Upper lobe of right lung (tissue), 1 donor: Measurements from ENCODE around the gene TMEM213. TPM values are rescaled to one million over a fixed set of nuclear protein-coding genes. Genes with fewer than 3 reads are reported as not detected.
"Not testable (repeated sequence)": the region's sequence is repeated elsewhere in the genome, so short reads cannot be mapped to it uniquely, and the experiment has no call there.

ENCODE experiments used
- ATAC-seq: fragments of 200-7000 bp; cut with Tn5 transposase; one replicate; pipeline ENCODE4 v1.9.1; 2020; ENCODE audit warnings: mild to moderate bottlenecking, moderate library complexity
- DNase-seq: peaks from one replicate; pipeline ENCODE4 v3.0.0-alpha.2; 2020
- H3K27ac ChIP-seq: fragments of 200-600 bp; one replicate; pipeline ENCODE4 v1.8.0; 2022
- H3K27me3 ChIP-seq: fragments of 200-600 bp; one replicate; pipeline ENCODE4 v1.8.0; 2022; ENCODE audit warnings: mild to moderate bottlenecking
- H3K36me3 ChIP-seq: fragments of 200-600 bp; one replicate; pipeline ENCODE4 v1.8.0; 2022
- H3K4me1 ChIP-seq: fragments of 200-600 bp; one replicate; pipeline ENCODE4 v1.8.0; 2022
- H3K4me3 ChIP-seq: fragments of 200-600 bp; one replicate; pipeline ENCODE4 v1.8.0; 2022; ENCODE audit warnings: mild to moderate bottlenecking
- H3K9me3 ChIP-seq: fragments of 200-600 bp; one replicate; pipeline ENCODE4 v1.8.0; 2022
- intact Hi-C: fragments of 100-400 bp; cut with DNase I; formaldehyde crosslinking; loops from one replicate; pipeline ENCODE4 v1.11.0; 2022
- total RNA-seq: library from RNA; stranded (reverse); fragmentation: NEBNext Ultra II Directional; extraction: Animal tissue kit (Norgen Biotek cat#: 25700); gene quantifications from one replicate; pipeline ENCODE4 v1.2.1, GENCODE V29; 2021
- TF ChIP-seq, protein P1 (sequence below): fragments of 200-600 bp; IDR thresholded peaks from one replicate; pipeline ENCODE4 v1.8.0; 2022; ENCODE audit warnings: antibody characterized with exemption
- donor health status: DM: no; HTN: yes; CAD: no; lungs with severe emphysema.

Gene TMEM213
- total RNA-seq, 1 donor from 2014 or later, result 9.6 TPM

- peak; percentile 82 for ATAC-seq
- Histone ChIP-seq H3K27ac (no peak overlapping the region), H3K4me1 (no peaks in the 10 kb centered on the region), H3K4me3 (no peak overlapping the region), H3K36me3 (no peaks in the 10 kb centered on the region), H3K9me3 (no peaks in the 10 kb centered on the region), H3K27me3 (no peaks in the 10 kb centered on the region)
- no peak for DNase-seq
- TF ChIP-seq, protein P1, sequence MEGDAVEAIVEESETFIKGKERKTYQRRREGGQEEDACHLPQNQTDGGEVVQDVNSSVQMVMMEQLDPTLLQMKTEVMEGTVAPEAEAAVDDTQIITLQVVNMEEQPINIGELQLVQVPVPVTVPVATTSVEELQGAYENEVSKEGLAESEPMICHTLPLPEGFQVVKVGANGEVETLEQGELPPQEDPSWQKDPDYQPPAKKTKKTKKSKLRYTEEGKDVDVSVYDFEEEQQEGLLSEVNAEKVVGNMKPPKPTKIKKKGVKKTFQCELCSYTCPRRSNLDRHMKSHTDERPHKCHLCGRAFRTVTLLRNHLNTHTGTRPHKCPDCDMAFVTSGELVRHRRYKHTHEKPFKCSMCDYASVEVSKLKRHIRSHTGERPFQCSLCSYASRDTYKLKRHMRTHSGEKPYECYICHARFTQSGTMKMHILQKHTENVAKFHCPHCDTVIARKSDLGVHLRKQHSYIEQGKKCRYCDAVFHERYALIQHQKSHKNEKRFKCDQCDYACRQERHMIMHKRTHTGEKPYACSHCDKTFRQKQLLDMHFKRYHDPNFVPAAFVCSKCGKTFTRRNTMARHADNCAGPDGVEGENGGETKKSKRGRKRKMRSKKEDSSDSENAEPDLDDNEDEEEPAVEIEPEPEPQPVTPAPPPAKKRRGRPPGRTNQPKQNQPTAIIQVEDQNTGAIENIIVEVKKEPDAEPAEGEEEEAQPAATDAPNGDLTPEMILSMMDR, result no peak
- intact Hi-C loops, result no loop called here
Observed at GRCh38 chr7:138776166-138776833, 21.5 kb upstream of the TMEM213 start.

- no peak for ATAC-seq
- Histone ChIP-seq H3K27me3 (no peaks in the 10 kb centered on the region), H3K4me1 (no peaks in the 10 kb centered on the region), H3K4me3 (no peak overlapping the region), H3K27ac (no peak overlapping the region), H3K36me3 (no peaks in the 10 kb centered on the region), H3K9me3 (no peaks in the 10 kb centered on the region)
- intact Hi-C loops, result no loop called here
- TF ChIP-seq, protein P1, result no peak
- DNase-seq, result no peak
Observed at GRCh38 chr7:138781004-138781403, 16.8 kb upstream of the TMEM213 start.

GRCh38 chr7:138784692-138785091, 13.1 kb upstream of the TMEM213 start:
- Histone ChIP-seq H3K4me1 (no peaks in the 10 kb centered on the region), H3K36me3 (no peaks in the 10 kb centered on the region), H3K4me3 (no peak overlapping the region), H3K27me3 (no peaks in the 10 kb centered on the region), H3K27ac (peak overlapping the region; percentile 36), H3K9me3 (no peaks in the 10 kb centered on the region)
- intact Hi-C loops, result no loop called here
- TF ChIP-seq, protein P1, result no peak
- peak; percentile 88 for ATAC-seq
- DNase-seq, result no peak

- Histone ChIP-seq H3K4me3 (no peak overlapping the region), H3K27ac (no peak overlapping the region), H3K9me3 (no peaks in the 10 kb centered on the region), H3K4me1 (no peaks in the 10 kb centered on the region), H3K27me3 (no peaks in the 10 kb centered on the region), H3K36me3 (no peaks in the 10 kb centered on the region)
- TF ChIP-seq, protein P1, result no peak
- intact Hi-C loops, result no loop called here
- peak; percentile 54 for ATAC-seq
- no peak for DNase-seq
Observed at GRCh38 chr7:138785587-138786437, 12.0 kb upstream of the TMEM213 start.

GRCh38 chr7:138796038-138796615, 1.7 kb upstream of the TMEM213 start:
- no peaks in the 10 kb centered on the region for H3K27me3 ChIP-seq
- H3K27ac ChIP-seq, result no peak overlapping the region
- no peak for ATAC-seq
- TF ChIP-seq, protein P1, result no peak
- H3K36me3 ChIP-seq, result no peaks in the 10 kb centered on the region
- H3K9me3 ChIP-seq, result no peaks in the 10 kb centered on the region
- intact Hi-C loops, result no loop called here
- no peak overlapping the region for H3K4me3 ChIP-seq
- no peak for DNase-seq
- H3K4me1 ChIP-seq, result no peaks in the 10 kb centered on the region

DNA sequence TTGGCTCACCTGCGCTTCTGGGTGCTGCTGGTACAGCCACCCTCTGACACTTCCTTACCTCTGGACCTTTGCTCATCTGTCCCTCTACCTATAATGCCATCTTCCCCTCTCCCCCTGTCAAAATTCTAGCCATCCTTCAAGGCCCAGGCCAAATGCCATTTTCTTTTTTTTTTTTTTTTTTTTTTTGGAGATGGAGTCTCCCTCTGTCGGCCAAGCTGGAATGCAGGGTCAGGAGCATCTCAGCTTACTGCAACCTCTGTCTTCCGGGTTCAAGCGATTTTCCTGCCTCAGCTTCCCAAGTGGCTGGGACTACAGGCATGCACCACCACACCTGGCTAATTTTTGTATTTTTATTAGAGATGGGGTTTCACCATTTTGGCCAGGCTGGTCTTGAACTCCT, 748 bp upstream of the TMEM213 start:
- H3K36me3 ChIP-seq, H3K4me3 ChIP-seq, H3K9me3 ChIP-seq, DNase-seq, H3K4me1 ChIP-seq, H3K27ac ChIP-seq, intact Hi-C loops, ATAC-seq, H3K27me3 ChIP-seq: not testable (repeated sequence)
